ENCODE results near the gene FGF7. TPM values are rescaled to one million over a fixed set of nuclear protein-coding genes. Genes with fewer than 3 reads are reported as not detected.

FGF7 gene
- total and polyA plus RNA-seq, 2 of the 8 experiments (the other 6 are each of a cell fraction or from before 2014, with no cell fraction given): not detected

GRCh38 chr15:49467746-49468480 is 44.9 kb downstream of the FGF7 start (continued):
- TF ChIP-seq TCF12 (IDR thresholded peaks at IDR 0.05; ENCODE audit: low read depth, low read length) (no peak), CBX5 (IDR thresholded peaks at IDR 0.05; ENCODE audit: low read depth, low read length) (no peak)

All from H1 (cell line).